GM13977 (cell line): ENCODE results near the gene ATP10D.

Experiments used
- DNase-seq: peaks from one replicate; pipeline ENCODE4 v3.0.0; 2012; ENCODE audit warnings: low spot score
- CTCF ChIP-seq: IDR thresholded peaks from 2 replicates; pipeline ENCODE4 v1.5.1; 2012; ENCODE audit warnings: mild to moderate bottlenecking, control low read depth; ENCODE audit not compliant: insufficient read depth; ENCODE audit errors: extremely low read depth, missing control alignments
- in situ Hi-C: fragments of 300-500 bp; cut with MboI; formaldehyde crosslinking; loops from one replicate; pipeline ENCODE4 v1.12.0; 2022; ENCODE audit warnings: low sequenced_read_pairs, low pct_unique_long_range_greater_than_20kb, mixed read lengths, inconsistent platforms; ENCODE audit not compliant: unreplicated experiment

The ATP10D gene

GRCh38 chr4:47641755-47642154, 156.7 kb downstream of the ATP10D start:
- no peak for TF ChIP-seq CTCF

GRCh38 chr4:47642191-47642830, 157.2 kb downstream of the ATP10D start:
- in situ Hi-C loops = no loop called here
- no peak for DNase-seq
- no peak for TF ChIP-seq CTCF

More at GRCh38 chr4:47641755-47642154, 156.7 kb downstream of the ATP10D start:
- in situ Hi-C loops = no loop called here
- no peak for DNase-seq
